ENCODE results near the gene UNC5A. TPM values are rescaled to one million over a fixed set of nuclear protein-coding genes. Genes with fewer than 3 reads are reported as not detected.

UNC5A gene
- total RNA-seq, 2 donors from 2014 or later, result 0.23 TPM; not detected in 1

- DNase-seq (no peak), ATAC-seq (replicated peaks in 1 of 2) (no peak)
- H3K4me1 Mint-ChIP-seq (ENCODE audit: low read depth), result peaks cover 21% of the 10 kb centered on the region
- H3K36me3 Mint-ChIP-seq (ENCODE audit: insufficient read depth in 2 of 2), result peaks cover 2 to 14% of the 10 kb centered on the region in 2 donors
- no peak overlapping the region for H3K4me3 Mint-ChIP-seq
- no peaks in the 10 kb centered on the region for H3K27me3 Mint-ChIP-seq (ENCODE audit: low read depth)
- H3K9me3 Mint-ChIP-seq, result no peaks in the 10 kb centered on the region
- H3K27ac Mint-ChIP-seq, result no peak overlapping the region
These were observed 98.5 kb downstream of the UNC5A start for GRCh38 chr5:176908675-176909368.

GRCh38 chr5:176912115-176912514 is 101.8 kb downstream of the UNC5A start:
- Mint-ChIP-seq H3K27me3 (ENCODE audit: low read depth) (no peaks in the 10 kb centered on the region), H3K4me1 (ENCODE audit: low read depth) (peaks cover 27% of the 10 kb centered on the region), H3K4me3 (no peak overlapping the region), H3K36me3 (ENCODE audit: insufficient read depth in 2 of 2) (peaks cover 0 to 11% of the 10 kb centered on the region in 2 donors), H3K27ac (peak overlapping the region; percentile 54), H3K9me3 (no peaks in the 10 kb centered on the region)
- ATAC-seq (replicated peaks in 1 of 2) (no peak), DNase-seq (no peak)

GRCh38 chr5:176915906-176916305 is 105.5 kb downstream of the UNC5A start:
- Mint-ChIP-seq H3K36me3 (ENCODE audit: insufficient read depth in 2 of 2) (peaks cover 0 to 11% of the 10 kb centered on the region in 2 donors), H3K27me3 (ENCODE audit: low read depth) (no peaks in the 10 kb centered on the region), H3K27ac (peak overlapping the region; percentile 79), H3K4me3 (no peak overlapping the region), H3K4me1 (ENCODE audit: low read depth) (peaks cover 21% of the 10 kb centered on the region), H3K9me3 (no peaks in the 10 kb centered on the region)
- ATAC-seq (replicated peaks in 1 of 2), result no peak
- no peak for DNase-seq

DNA sequence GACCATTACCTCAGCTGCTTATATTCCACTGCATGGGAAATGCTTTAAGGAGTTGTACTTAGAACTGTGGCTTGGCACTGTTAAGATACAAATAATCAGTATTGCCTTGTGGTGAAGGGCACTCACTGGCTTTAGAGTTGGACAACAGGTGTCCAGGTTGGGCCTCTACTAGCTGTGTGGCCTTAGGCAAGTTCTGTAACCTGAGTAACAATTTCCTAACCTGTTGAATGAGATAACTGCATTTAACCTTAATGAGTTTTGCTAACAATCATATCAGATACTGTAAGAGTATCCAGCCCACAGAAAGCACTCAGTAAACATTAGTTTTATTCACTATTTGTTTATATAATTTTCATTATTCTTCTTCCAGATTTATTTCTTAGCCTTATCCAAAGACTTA is 106.0 kb downstream of the UNC5A start:
- ATAC-seq (replicated peaks in 1 of 2) (no peak), DNase-seq (no peak)
- Mint-ChIP-seq H3K27ac (no peak overlapping the region), H3K36me3 (ENCODE audit: insufficient read depth in 2 of 2) (peaks cover 0 to 11% of the 10 kb centered on the region in 2 donors), H3K4me3 (no peak overlapping the region), H3K9me3 (no peaks in the 10 kb centered on the region), H3K27me3 (ENCODE audit: low read depth) (no peaks in the 10 kb centered on the region), H3K4me1 (ENCODE audit: low read depth) (peaks cover 20% of the 10 kb centered on the region)

- H3K9me3 Mint-ChIP-seq, result no peaks in the 10 kb centered on the region
- H3K4me1 Mint-ChIP-seq (ENCODE audit: low read depth), result peaks cover 12% of the 10 kb centered on the region
- peaks cover 0 to 16% of the 10 kb centered on the region in 2 donors for H3K36me3 Mint-ChIP-seq (ENCODE audit: insufficient read depth in 2 of 2)
- no peaks in the 10 kb centered on the region for H3K27me3 Mint-ChIP-seq (ENCODE audit: low read depth)
- ATAC-seq (replicated peaks in 1 of 2) (no peak), DNase-seq (no peak)
- no peak overlapping the region for H3K27ac Mint-ChIP-seq
- no peak overlapping the region for H3K4me3 Mint-ChIP-seq
These were observed 108.3 kb downstream of the UNC5A start for GRCh38 chr5:176918613-176919012.

DNA sequence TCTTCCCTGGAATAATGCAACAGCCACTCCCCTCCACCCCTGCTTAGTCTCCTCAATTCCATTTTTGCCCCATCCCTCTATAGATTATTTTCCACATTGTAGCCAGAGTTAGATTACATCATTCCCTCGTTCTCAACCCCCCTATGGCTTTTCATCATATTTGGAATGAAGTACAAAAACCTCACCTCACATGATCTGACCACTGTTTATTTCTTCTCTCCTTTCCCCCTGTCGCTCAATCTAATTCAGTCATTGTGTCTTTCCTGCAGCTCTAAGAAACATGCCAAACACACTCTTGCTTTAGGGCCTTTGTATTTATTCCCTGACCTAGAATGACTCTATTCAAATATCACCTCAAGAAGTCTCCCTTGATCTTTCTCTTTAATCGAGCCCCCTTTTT is 111.4 kb downstream of the UNC5A start:
- no peaks in the 10 kb centered on the region for H3K27me3 Mint-ChIP-seq (ENCODE audit: low read depth)
- DNase-seq (no peak), ATAC-seq (replicated peaks in 1 of 2) (no peak)
- peaks cover 10% of the 10 kb centered on the region for H3K4me1 Mint-ChIP-seq (ENCODE audit: low read depth)
- H3K27ac Mint-ChIP-seq, result peak overlapping the region; percentile 63
- H3K9me3 Mint-ChIP-seq, result no peaks in the 10 kb centered on the region
- peaks cover 0 to 15% of the 10 kb centered on the region in 2 donors for H3K36me3 Mint-ChIP-seq (ENCODE audit: insufficient read depth in 2 of 2)
- no peak overlapping the region for H3K4me3 Mint-ChIP-seq

GRCh38 chr5:176922817-176923216 is 112.5 kb downstream of the UNC5A start:
- Mint-ChIP-seq H3K27ac (peak overlapping the region; percentile 63), H3K4me1 (ENCODE audit: low read depth) (peaks cover 7% of the 10 kb centered on the region), H3K27me3 (ENCODE audit: low read depth) (no peaks in the 10 kb centered on the region), H3K4me3 (no peak overlapping the region), H3K36me3 (ENCODE audit: insufficient read depth in 2 of 2) (peaks cover 0 to 15% of the 10 kb centered on the region in 2 donors), H3K9me3 (no peaks in the 10 kb centered on the region)
- DNase-seq (no peak), ATAC-seq (replicated peaks in 1 of 2) (no peak)

DNA sequence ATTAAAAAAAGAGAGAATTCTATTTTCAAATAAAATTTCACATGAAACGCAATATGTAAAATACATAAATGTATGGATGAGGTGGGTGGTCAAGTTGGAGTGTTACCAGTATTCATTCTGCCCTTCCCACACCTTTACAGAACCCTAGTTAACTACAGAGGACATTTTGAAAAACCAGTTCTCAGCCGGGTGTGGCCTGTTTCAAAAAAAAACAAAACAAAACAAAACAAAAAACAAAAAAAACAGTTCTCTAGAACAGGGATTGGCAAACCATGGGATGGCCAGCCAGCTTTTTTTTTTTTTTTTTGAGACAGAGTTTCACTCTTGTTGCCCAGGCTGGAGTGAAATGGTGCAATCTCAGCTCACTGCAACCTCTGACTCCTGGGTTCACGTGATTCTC is 117.2 kb downstream of the UNC5A start:
- no peak overlapping the region for H3K4me3 Mint-ChIP-seq
- H3K4me1 Mint-ChIP-seq (ENCODE audit: low read depth), result peaks cover 5% of the 10 kb centered on the region
- no peak overlapping the region for H3K27ac Mint-ChIP-seq
- peaks cover 0 to 6% of the 10 kb centered on the region in 2 donors for H3K36me3 Mint-ChIP-seq (ENCODE audit: insufficient read depth in 2 of 2)
- H3K9me3 Mint-ChIP-seq, result no peaks in the 10 kb centered on the region
- ATAC-seq (replicated peaks in 1 of 2) (no peak), DNase-seq (no peak)
- H3K27me3 Mint-ChIP-seq (ENCODE audit: low read depth), result no peaks in the 10 kb centered on the region

DNA sequence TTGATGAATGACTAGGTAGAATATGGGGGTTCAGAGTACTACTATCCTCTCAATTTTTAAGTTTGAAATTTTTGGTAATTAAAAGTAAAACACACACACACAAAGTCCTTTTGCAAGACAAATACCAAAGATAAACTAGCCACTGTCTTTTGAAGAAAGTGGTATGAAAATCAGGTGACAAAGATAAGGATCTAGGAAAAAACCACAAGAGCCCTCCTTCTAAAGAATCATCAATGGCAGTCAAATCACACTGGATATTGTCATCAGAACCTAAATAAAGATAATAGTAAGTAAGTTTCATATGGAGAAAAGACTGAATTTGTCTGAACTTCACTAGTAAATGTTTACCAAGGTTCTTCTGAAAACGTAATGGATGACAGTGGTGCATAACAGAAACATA is 119.3 kb downstream of the UNC5A start:
- Mint-ChIP-seq H3K4me1 (ENCODE audit: low read depth) (peaks cover 6% of the 10 kb centered on the region), H3K9me3 (no peaks in the 10 kb centered on the region), H3K27me3 (ENCODE audit: low read depth) (no peaks in the 10 kb centered on the region), H3K4me3 (no peak overlapping the region), H3K36me3 (ENCODE audit: insufficient read depth in 2 of 2) (peaks cover 0 to 4% of the 10 kb centered on the region in 2 donors), H3K27ac (no peak overlapping the region)
- ATAC-seq (replicated peaks in 1 of 2) (no peak), DNase-seq (no peak)

Other genes starting within 250 kb of the UNC5A start
- 1 to 10 TPM; 1.4 to 2.0 TPM for gene GPRIN1, start 200.4 kb upstream of the UNC5A start, total RNA-seq
- under 1 TPM in 1 of 2 donors, not detected in 1; 0.81 TPM for gene SNCB, start 180.0 kb upstream of the UNC5A start, total RNA-seq
- gene EIF4E1B, start 179.9 kb upstream of the UNC5A start, total RNA-seq, result not detected
- gene TSPAN17, start 163.1 kb upstream of the UNC5A start, total RNA-seq, result 10 to 100 TPM; 25.3 to 31.8 TPM
- under 1 TPM; 0.46 to 0.81 TPM for gene HK3, start 88.8 kb downstream of the UNC5A start, total RNA-seq
- gene UIMC1, start 196.2 kb downstream of the UNC5A start, total RNA-seq, result 10 to 100 TPM; 62.8 to 76.5 TPM
- 10 to 100 TPM; 19.6 to 20.8 TPM for gene ZNF346, start 212.1 kb downstream of the UNC5A start, total RNA-seq